Ammon's horn (tissue), 1 donor: ENCODE data around the gene ZNG1B.
"Not testable (repeated sequence)": the region's sequence is repeated elsewhere in the genome, so short reads cannot be mapped to it uniquely, and the experiment has no call there.

Source experiments
- DNase-seq: peaks from one replicate; pipeline ENCODE4 v3.0.0-alpha.2; 2016; ENCODE audit warnings: low spot score

The ZNG1B gene

DNA sequence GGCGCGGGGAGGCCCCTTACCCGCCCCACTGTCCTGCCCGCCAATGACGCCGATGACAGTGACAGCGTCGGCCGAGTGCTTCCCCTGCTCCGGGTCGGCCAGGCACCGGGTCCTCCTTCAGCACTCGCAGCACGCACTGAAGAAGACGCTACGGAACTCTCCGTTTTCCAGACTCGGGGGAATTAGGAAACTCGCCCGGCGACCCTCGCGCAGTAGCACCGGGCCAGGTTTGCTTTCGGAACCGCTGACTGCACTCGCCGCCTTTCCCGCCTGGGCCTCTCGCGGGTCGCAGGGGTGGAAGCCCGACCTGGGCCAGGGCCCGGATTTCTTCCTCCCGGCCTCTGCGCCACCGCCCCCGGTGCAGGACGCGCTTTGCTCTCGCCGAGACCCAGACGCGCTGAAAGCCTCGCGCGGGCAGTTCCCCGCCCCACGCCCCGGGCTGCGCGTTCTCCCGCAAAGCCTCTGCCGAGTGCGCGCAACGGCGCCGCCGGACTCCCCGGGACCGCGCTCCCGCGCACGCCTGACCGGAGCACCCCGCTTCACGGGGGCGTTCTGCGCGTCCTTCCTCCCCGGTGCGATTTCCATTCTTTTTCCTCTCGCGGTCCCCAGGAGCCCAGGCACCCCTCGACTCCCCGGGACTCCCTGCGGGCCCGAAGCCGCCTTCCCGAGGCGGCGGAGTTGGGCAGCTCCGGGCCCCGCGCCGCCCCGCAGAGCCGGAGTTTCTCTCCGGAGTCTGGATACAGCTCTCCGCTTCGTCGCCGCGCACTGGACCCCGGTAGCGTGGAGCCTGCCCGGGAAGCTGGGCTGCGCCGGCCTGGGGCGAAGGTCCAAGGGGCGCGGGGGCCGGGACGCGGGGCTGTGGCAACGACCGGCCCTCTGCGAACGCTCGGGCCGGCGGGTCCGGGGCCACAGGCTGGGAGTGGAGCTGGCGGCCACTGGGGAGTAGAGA is 65.9 kb downstream of the ZNG1B start:
- not testable (repeated sequence) for DNase-seq

GRCh38 chr2:113504081-113504480 is 66.6 kb downstream of the ZNG1B start:
- not testable (repeated sequence) for DNase-seq

DNA sequence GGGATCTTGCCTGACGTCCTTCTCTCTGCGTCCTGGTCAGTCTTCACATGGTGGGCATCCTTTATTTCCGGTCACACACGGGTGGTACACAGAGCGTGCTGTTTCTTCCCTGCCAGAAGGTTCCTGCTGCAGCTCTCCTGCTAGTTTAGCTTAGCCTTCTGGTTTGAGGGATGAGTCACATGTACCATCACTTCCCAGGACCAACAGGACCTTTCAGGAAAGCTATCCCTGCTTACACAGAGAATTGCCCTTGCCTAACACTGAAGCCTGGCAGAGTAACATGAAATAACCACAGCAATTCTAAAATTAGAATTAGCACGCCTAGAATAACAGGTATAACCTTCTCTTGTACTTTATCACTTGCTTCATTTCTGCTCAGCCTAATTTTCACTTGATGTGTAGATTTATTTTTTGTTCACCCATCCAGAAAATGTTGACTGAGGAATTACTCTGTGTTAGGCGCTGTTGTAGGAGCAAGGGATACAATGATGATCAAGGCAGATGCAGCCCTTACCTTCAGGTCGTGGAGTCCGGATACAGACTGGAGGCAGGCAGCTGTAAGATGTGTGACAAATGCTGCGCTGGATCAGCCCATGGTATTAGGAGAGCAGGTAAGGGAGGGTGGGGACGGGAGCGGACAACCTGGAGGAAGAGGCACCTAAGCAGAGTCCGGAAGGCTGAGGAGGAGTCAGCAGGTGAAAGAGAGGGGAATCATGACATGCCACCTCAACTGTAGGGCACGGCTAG is 70.1 kb downstream of the ZNG1B start:
- not testable (repeated sequence) for DNase-seq

- DNase-seq: not testable (repeated sequence)
Measured at GRCh38 chr2:113508187-113508586, 70.7 kb downstream of the ZNG1B start.

DNA sequence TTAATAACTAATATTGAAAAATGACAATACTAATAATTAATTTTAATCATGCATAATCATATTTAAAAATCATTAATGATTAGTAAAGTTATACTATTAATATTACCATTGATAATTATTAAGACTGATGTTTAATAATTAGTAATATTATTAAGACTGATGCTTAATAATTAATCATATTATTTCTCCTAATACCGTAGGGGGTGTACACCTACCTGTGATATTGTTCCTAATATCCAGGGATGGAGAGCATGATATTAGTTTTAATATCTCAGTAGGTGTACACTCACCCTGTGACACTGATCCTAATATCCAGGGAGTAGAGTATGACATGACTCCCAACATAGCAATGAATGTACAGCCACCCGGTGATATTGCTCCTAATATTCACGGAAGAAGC is 73.4 kb downstream of the ZNG1B start:
- not testable (repeated sequence) for DNase-seq

DNA sequence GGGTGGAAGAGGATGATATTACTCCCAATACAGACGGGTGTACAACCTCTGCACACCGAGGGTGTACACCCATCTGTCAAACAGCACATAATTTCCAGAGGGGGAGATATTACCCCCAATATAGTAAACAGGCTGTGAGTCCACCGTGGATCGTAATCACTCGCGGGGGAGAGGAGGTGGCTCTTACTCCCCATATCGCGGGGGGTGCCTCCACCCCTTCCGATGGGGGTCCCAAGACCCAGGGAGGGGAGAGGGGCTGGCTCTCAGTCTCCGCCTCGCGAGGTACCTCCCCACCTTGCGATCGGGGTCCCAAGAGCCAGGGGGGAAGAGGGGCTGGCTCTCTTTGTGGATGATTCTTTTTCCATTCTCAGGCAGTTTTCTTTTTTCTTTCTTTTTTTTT is 74.4 kb downstream of the ZNG1B start:
- DNase-seq: not testable (repeated sequence)

DNA sequence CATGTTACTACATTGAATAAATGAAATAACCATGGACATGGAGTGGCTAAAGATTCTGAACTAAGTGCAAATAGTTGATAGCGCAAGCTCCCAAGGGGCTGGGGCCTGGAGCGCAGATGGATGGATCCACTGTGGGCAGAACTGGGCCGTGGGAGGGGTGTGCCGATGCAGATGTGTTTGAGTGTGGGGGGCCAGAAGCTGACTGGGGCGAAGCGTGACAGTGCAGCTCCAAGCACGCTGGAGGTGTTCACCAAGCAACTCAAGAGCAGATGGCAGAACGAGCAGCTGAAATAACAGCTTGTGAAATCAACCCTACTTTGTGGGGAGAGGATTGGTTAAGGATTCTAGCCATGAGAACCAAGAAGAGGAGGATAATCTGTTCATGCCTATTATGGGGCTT is 78.0 kb downstream of the ZNG1B start:
- DNase-seq: not testable (repeated sequence)

- DNase-seq: not testable (repeated sequence)
Measured at GRCh38 chr2:113515995-113516394, 78.5 kb downstream of the ZNG1B start.

DNA sequence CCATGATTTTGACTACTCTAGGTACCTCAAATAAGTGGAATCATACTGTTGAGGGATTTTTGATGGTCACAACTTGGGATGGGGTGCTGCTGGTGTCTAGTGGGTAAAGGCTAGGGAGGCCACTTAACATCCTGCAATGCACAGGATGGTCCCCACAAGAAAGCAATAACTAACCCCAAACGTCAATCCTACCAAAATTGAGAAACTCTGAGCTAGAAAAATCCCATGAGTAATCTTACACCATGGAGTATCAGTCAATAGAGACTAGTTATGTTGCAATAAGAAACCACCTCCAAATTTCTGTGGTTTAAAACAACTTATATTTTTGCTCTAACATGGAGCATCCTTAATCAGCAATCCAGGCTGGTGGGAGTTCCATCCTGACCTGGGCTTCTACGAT is 79.5 kb downstream of the ZNG1B start:
- DNase-seq: not testable (repeated sequence)

GRCh38 chr2:113520837-113521236 is 83.3 kb downstream of the ZNG1B start:
- DNase-seq: not testable (repeated sequence)

GRCh38 chr2:113521492-113521891 is 84.0 kb downstream of the ZNG1B start:
- not testable (repeated sequence) for DNase-seq

- DNase-seq: not testable (repeated sequence)
Measured at GRCh38 chr2:113524986-113525385, 87.5 kb downstream of the ZNG1B start.

- not testable (repeated sequence) for DNase-seq
Measured at GRCh38 chr2:113527350-113528045, 90.0 kb downstream of the ZNG1B start.

DNA sequence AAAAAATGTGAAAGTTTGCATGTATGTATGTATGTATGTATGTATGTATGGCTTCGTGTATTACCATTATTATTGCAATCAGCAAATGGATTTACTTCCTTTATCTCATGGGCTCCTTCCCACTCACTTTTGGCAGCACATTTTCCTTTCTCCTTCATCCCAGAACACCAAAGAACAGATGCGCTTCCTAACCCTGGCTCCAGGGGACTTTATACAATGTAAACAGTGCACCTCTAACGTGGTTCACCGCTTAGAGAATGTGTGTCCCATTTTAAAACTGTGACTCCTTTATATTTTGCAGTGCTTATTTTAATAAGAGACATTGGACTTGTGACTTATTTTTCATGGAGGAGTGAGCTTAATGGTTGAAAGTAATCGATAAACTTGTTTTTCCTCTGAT is 90.6 kb downstream of the ZNG1B start:
- not testable (repeated sequence) for DNase-seq

- DNase-seq: not testable (repeated sequence)
Measured at GRCh38 chr2:113528904-113529303, 91.4 kb downstream of the ZNG1B start.

DNA sequence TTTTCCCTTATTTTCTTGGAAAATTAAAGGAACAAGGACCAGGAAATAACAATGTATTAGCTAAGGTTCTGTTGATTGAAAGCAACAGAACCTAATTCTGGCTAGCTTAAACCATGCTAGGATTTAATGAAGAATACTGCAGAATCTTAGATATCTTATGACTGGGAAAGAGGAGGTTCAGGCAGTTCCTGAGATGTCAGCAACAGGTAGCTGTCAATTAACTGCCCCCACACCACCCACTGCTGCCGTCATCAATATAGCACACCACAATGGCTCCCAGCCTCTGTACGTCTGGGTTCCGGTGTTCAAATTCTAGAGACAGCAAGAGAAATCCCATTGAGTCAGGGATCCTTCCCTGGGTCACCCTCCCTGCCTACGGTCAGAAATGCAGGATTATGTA is 95.5 kb downstream of the ZNG1B start:
- not testable (repeated sequence) for DNase-seq

GRCh38 chr2:113536573-113536972 is 99.1 kb downstream of the ZNG1B start:
- not testable (repeated sequence) for DNase-seq

- not testable (repeated sequence) for DNase-seq
Measured at GRCh38 chr2:113540834-113541203, 103.3 kb downstream of the ZNG1B start.

DNA sequence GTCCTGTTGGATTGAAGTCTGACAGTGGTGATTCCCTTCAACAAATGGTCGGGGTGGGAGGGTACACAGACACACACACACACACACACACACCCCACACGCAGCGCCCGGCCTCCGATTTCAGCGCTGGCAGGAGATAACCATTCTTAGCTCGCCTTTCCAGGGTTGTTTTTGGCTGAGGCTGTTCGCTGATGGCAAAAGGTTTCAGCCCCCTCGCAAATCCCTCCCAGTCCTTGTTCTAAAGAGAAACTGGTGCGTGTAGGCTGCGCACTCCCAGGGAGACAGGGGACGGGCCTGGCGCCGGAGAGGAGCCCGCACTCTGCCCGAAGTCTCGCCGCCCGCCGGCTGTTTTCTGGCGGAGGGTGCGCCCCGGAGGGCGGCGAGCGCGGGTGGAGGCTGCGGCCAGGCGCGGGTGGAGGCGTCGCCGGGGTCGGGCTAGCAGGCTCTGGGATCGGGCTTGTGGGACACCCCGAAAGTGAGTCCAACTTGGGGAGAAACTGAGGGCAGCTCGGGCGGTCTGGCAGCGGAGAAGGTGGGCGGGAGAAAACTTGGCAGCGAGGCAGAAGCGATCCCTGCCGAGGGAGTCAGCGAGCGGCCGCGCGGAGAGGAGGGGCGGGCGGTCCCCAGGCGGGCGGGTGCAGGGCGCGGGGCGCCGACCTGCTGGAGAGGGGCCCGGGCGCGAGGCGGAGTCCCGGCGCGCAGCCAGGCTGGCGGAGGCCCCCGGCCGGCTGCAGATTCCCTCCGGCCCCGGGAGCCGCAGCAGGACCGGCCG is 103.9 kb downstream of the ZNG1B start:
- peak; percentile 4 for DNase-seq

- not testable (repeated sequence) for DNase-seq
Measured at GRCh38 chr2:113541976-113542485, 104.5 kb downstream of the ZNG1B start.

DNA sequence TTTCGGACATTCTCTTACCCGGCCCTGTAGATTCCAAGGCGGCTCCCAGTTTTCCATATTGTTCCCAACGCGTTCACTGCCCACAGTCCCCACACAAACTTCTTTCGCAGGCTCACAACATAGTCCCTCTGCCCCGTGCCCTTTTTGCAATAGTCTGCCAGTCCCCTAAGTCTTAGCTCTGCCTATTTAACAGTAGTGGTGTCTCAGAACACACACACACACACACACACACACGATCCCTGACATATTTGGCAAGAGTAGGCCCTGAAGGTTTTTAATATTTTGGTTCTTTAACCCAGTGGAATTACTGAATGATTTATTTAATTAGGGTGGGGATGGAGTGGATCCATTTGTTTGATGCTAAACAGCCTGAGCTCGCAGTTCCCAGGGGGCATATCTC is 105.0 kb downstream of the ZNG1B start:
- not testable (repeated sequence) for DNase-seq
